HCT116 (cell line): Measurements from ENCODE around the gene ZNF80.

Experiments
- CTCF ChIP-seq, 3 experiments: fragments of 200-600 bp in 1 of 3; sonication (generic) in 1 of 3; IDR thresholded peaks in 2 of 3; conservative IDR thresholded peaks in 1 of 3; 2 replicates each; pipeline ENCODE4 v1.5.1; 2012 to 2017; ENCODE audit warnings: low read depth in 2 of 3, low read length in 2 of 3, antibody characterized with exemption in 1 of 3, borderline replicate concordance in 1 of 3, control low read depth in 1 of 3, mild to moderate bottlenecking in 1 of 3, mixed read lengths in 1 of 3, mixed run types in 1 of 3, moderate library complexity in 1 of 3; ENCODE audit not compliant: insufficient read depth in 1 of 3
- EZH2phosphoT487 ChIP-seq: fragments of 200-600 bp; IDR thresholded peaks from 2 replicates; pipeline ENCODE4 v1.6.1; 2018; ENCODE audit warnings: antibody characterized with exemption, borderline replicate concordance
- POLR2A ChIP-seq: IDR thresholded peaks from 2 replicates; pipeline ENCODE4 v1.7.0; 2011; ENCODE audit warnings: borderline replicate concordance; ENCODE audit not compliant: insufficient read depth, insufficient read length; ENCODE audit errors: extremely low read depth
- POLR2AphosphoS5 ChIP-seq: IDR thresholded peaks from 2 replicates; pipeline ENCODE4 v1.6.1; 2011; ENCODE audit warnings: mild to moderate bottlenecking, low read depth, low read length, moderate library complexity
- RAD21 ChIP-seq: IDR thresholded peaks from 2 replicates; pipeline ENCODE4 v1.6.1; 2012; ENCODE audit warnings: low read depth, mild to moderate bottlenecking
- YY1 ChIP-seq: IDR thresholded peaks from 2 replicates; pipeline ENCODE4 v1.6.1; 2011; ENCODE audit warnings: low read length, low read depth, moderate library complexity, mild to moderate bottlenecking; ENCODE audit not compliant: insufficient replicate concordance; ENCODE audit errors: extremely low read depth
- ZFX ChIP-seq: fragments of 450-650 bp; IDR thresholded peaks from 2 replicates; pipeline ENCODE4 v1.6.1; 2017
- TF ChIP-seq, protein P1 (sequence below): IDR thresholded peaks from 2 replicates; pipeline ENCODE4 v1.6.1; 2012

GRCh38 chr3:114274929-114275328, 37.6 kb upstream of the ZNF80 start:
- TF ChIP-seq YY1 (no peak), EZH2phosphoT487 (no peak), CTCF (IDR thresholded peaks at IDR 0.05 in 2 of 3, conservative IDR thresholded peaks at IDR 0.05 in 1 of 3; ENCODE audit: borderline replicate concordance in 1 of 3, insufficient read depth in 1 of 3, low read depth in 2 of 3, low read length in 2 of 3) (no peak), ZFX (0 out of 2 replicates have a peak, but pooled peaks have one; percentile 38), POLR2A (no peak), POLR2AphosphoS5 (no peak), RAD21 (no peak)
- TF ChIP-seq, protein P1, sequence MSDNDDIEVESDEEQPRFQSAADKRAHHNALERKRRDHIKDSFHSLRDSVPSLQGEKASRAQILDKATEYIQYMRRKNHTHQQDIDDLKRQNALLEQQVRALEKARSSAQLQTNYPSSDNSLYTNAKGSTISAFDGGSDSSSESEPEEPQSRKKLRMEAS, result no peak
